ENCODE results near the gene HSD17B14.

DNA sequence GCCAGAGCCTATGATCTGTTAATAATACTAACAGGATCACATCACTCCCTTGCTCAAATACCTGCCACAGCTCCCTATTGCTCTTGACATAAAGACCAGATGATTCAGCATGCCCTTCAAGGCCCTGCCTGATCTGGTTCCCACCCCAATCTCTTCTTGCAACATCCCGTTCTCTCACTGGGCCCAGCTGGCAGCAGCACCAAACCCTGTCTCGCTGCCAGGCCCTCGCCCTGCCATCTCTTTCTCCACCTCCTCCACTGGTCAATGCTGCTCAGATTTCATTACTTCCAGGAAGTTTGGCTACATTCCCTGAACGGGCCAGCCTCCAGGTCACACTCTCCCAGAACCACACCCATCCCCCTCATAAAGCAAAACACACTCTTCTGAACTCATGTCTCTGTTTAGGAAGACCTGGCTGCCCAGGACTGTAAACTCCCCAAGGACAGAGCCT, 16.9 kb downstream of the HSD17B14 start:
- TF ChIP-seq TAF1 (IDR thresholded peaks at IDR 0.05; ENCODE audit: borderline replicate concordance, low read depth, low read length) (no peak), POLR2AphosphoS5 (IDR thresholded peaks at IDR 0.05; ENCODE audit: low read depth, low read length) (no peak)

Measured in GM12892 (cell line).